CD4-positive, CD25-positive, alpha-beta regulatory T cell (primary cell): ENCODE measurements around the gene MAP2K4. TPM values are rescaled to one million over a fixed set of nuclear protein-coding genes. Genes with fewer than 3 reads are reported as not detected.

Source experiments
- ATAC-seq, 2 donors: fragments of 150-1000 bp; cut with Tn5 transposase; one replicate each; pipeline ENCODE4 v1.10.0; 2021; ENCODE audit warnings: low read depth in 2 of 2, moderate number of reproducible peaks in 2 of 2, moderate library complexity in 1 of 2
- DNase-seq, 3 donors: peaks; one replicate each; pipeline versions ENCODE4 v3.0.0 to v3.0.0-alpha.2; 2012 to 2022; ENCODE audit warnings: mixed read lengths in 1 of 3
- H3K27ac ChIP-seq: one replicate; pipeline ENCODE4 v1.7.0; 2013; ENCODE audit warnings: mild to moderate bottlenecking, low read length; ENCODE audit not compliant: insufficient read depth, poor library complexity, severe bottlenecking
- H3K27me3 ChIP-seq: one replicate; pipeline ENCODE4 v1.7.0; 2013; ENCODE audit warnings: low read length; ENCODE audit not compliant: control insufficient read depth, insufficient read depth
- H3K36me3 ChIP-seq: one replicate; pipeline ENCODE4 v1.7.0; 2013; ENCODE audit warnings: mild to moderate bottlenecking, low read length, moderate library complexity; ENCODE audit not compliant: control insufficient read depth, insufficient read depth
- H3K4me1 ChIP-seq: 2 replicates; pipeline ENCODE4 v1.7.0; 2013; ENCODE audit warnings: mild to moderate bottlenecking, low read length; ENCODE audit not compliant: insufficient read depth, control insufficient read depth, poor library complexity, severe bottlenecking
- H3K4me3 ChIP-seq: one replicate; pipeline ENCODE4 v1.7.0; 2013; ENCODE audit warnings: low read depth, mild to moderate bottlenecking, low read length, moderate library complexity
- H3K9me3 ChIP-seq, 2 experiments: 1 replicate in 1 of 2; 2 replicates in 1 of 2; pipeline ENCODE4 v1.7.0; 2013; ENCODE audit warnings: low read length in 2 of 2, mild to moderate bottlenecking in 1 of 2, moderate library complexity in 1 of 2; ENCODE audit not compliant: control insufficient read depth in 2 of 2
- H3K27ac Mint-ChIP-seq, 3 donors: one replicate each; pipeline ENCODE4 v1.8.0; 2020 to 2022; ENCODE audit warnings: mild to moderate bottlenecking in 3 of 3, mixed read lengths in 3 of 3, moderate library complexity in 2 of 3
- H3K27me3 Mint-ChIP-seq: one replicate; pipeline ENCODE4 v1.8.0; 2022; ENCODE audit warnings: mild to moderate bottlenecking, mixed read lengths
- H3K36me3 Mint-ChIP-seq: one replicate; pipeline ENCODE4 v1.8.0; 2020; ENCODE audit warnings: mixed read lengths
- H3K4me1 Mint-ChIP-seq, 4 donors: one replicate each; pipeline ENCODE4 v1.8.0; 2020 to 2022; ENCODE audit warnings: mixed read lengths in 4 of 4, mild to moderate bottlenecking in 1 of 4
- H3K4me3 Mint-ChIP-seq, 4 donors: one replicate each; pipeline ENCODE4 v1.8.0; 2020 to 2022; ENCODE audit warnings: mild to moderate bottlenecking in 4 of 4, mixed read lengths in 4 of 4, moderate library complexity in 3 of 4
- H3K9me3 Mint-ChIP-seq, 7 donors: one replicate each; pipeline ENCODE4 v1.8.0; 2020 to 2022; ENCODE audit warnings: mixed read lengths in 7 of 7, mild to moderate bottlenecking in 3 of 7, moderate library complexity in 2 of 7
- polyA plus RNA-seq, 4 donors: library from polyadenylated mRNA; unstranded; fragments of 300-500 nt; fragmentation: Illumina TruSeq; gene quantifications; one replicate each; pipeline ENCODE4 v1.2.3, GENCODE V29; 2021
- total RNA-seq: library from RNA; stranded (reverse); gene quantifications from one replicate; pipeline ENCODE4 v1.2.3, GENCODE V29; 2022

The MAP2K4 gene
- total and polyA plus RNA-seq, 5 donors from 2014 or later, result 25.1 to 30.6 (median 26.1) TPM

DNA sequence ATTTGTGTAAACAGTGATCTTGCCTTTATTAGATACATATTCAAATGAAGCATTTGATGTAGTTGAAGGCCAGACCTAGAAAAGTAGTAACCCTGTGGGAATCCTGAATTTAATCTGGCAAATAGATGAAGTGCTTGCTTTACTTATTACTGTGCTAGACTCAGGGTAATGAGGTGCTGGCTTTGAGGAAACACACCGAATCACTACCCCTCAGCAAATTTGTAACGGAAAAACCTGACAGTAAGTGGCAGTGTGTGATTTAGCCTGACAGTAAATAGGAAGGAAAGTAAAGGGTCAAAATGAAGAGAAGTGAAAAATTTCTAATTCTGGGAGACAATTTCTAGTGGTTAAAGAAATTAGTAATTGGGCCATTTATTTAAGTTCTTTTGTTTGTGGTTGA, 90.2 kb downstream of the MAP2K4 start:
- peaks cover 0 to 4% (median 0%) of the 10 kb centered on the region in 7 donors for H3K9me3 Mint-ChIP-seq
- no peak for DNase-seq
- H3K27me3 Mint-ChIP-seq, result no peaks in the 10 kb centered on the region
- Histone ChIP-seq H3K27ac (no peak overlapping the region), H3K4me3 (no peak overlapping the region), H3K4me1 (no peaks in the 10 kb centered on the region), H3K9me3 (no peaks in the 10 kb centered on the region), H3K36me3 (peaks cover 40% of the 10 kb centered on the region), H3K27me3 (no peaks in the 10 kb centered on the region)
- no peak overlapping the region for H3K27ac Mint-ChIP-seq
- H3K4me3 Mint-ChIP-seq, result no peak overlapping the region
- peaks cover 0 to 8% (median 5%) of the 10 kb centered on the region in 4 donors for H3K4me1 Mint-ChIP-seq
- no peak for ATAC-seq
- H3K36me3 Mint-ChIP-seq, result peaks cover 47% of the 10 kb centered on the region

- H3K36me3 ChIP-seq, result peaks cover 57% of the 10 kb centered on the region
- no peak for ATAC-seq
- Mint-ChIP-seq H3K36me3 (peaks cover 62% of the 10 kb centered on the region), H3K4me3 (no peak overlapping the region), H3K9me3 (peaks cover 0 to 4% (median 0%) of the 10 kb centered on the region in 7 donors), H3K27me3 (no peaks in the 10 kb centered on the region), H3K4me1 (peaks cover 0 to 2% (median 0%) of the 10 kb centered on the region in 4 donors), H3K27ac (no peak overlapping the region)
- H3K4me3 ChIP-seq, result no peak overlapping the region
- no peaks in the 10 kb centered on the region for H3K27me3 ChIP-seq
- H3K27ac ChIP-seq, result no peak overlapping the region
- DNase-seq, result no peak
- H3K4me1 ChIP-seq, result no peaks in the 10 kb centered on the region
- no peaks in the 10 kb centered on the region for H3K9me3 ChIP-seq
These were observed 92.5 kb downstream of the MAP2K4 start for GRCh38 chr17:12113156-12113555.

DNA sequence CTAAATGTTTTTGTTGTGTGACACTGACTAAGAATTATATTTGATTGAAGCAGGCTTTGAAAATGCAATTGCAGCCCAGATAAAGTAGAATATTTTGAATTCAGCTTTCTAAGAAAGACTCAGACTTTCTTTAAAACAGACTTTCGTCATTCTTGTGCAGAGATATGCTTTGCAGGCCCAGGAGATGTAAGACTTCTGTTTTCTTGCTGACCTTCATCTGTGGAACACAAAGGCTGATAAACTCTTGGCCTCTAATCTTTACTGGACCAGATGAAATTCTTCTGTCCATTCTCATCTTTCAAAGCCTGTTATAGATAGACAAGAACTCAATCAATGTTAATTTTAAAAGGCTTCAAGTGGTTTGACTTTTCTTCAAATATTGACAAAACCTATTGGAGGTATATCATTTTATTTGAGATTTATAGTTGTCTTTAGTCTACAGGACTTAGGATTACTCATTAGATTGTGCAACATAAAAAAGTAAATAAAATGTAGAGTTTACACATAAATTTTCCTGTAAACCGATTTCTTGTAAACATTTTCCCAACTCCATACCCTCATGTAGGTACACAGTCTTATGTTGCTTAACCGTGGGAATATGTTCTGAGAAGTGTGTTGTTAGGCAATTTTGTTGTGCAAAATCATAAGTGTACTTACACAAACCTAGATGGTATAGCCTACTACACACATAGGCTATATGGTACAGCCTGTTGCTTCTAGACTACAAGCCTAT, 94.2 kb downstream of the MAP2K4 start:
- H3K4me1 ChIP-seq, result no peaks in the 10 kb centered on the region
- peaks cover 0 to 4% (median 0%) of the 10 kb centered on the region in 7 donors for H3K9me3 Mint-ChIP-seq
- no peak overlapping the region for H3K4me3 ChIP-seq
- H3K36me3 Mint-ChIP-seq, result peaks cover 67% of the 10 kb centered on the region
- no peak overlapping the region for H3K27ac Mint-ChIP-seq
- H3K27ac ChIP-seq, result no peak overlapping the region
- no peaks in the 10 kb centered on the region for H3K27me3 Mint-ChIP-seq
- H3K4me3 Mint-ChIP-seq, result no peak overlapping the region
- H3K4me1 Mint-ChIP-seq, result peaks cover 0 to 5% (median 0%) of the 10 kb centered on the region in 4 donors
- H3K36me3 ChIP-seq, result peaks cover 55% of the 10 kb centered on the region
- DNase-seq (no peak), ATAC-seq (no peak)
- H3K9me3 ChIP-seq, result no peaks in the 10 kb centered on the region
- H3K27me3 ChIP-seq, result no peaks in the 10 kb centered on the region

DNA sequence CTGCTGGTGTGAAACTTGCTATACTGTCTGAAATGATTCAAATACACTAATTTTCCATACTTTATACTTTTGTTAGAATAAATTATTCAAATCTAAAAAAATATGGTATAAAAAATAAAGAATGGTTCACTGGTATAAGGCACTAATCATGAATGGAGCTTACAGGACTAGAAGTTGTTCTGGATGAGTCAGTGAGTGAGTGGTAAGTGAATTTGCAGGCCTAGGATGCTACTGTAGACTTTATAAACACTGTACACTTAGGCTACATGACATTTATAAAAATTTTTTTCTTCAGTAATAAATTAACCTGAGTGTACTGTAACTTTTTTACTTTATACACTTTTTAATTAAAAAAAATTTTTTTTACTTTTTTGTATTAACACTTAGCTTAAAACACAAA, 95.5 kb downstream of the MAP2K4 start:
- Histone ChIP-seq H3K27ac (no peak overlapping the region), H3K9me3 (no peaks in the 10 kb centered on the region), H3K4me3 (no peak overlapping the region), H3K27me3 (no peaks in the 10 kb centered on the region), H3K4me1 (no peaks in the 10 kb centered on the region), H3K36me3 (peaks cover 50% of the 10 kb centered on the region)
- no peak overlapping the region for H3K4me3 Mint-ChIP-seq
- H3K36me3 Mint-ChIP-seq, result peaks cover 63% of the 10 kb centered on the region
- ATAC-seq (no peak), DNase-seq (no peak)
- no peak overlapping the region for H3K27ac Mint-ChIP-seq
- H3K9me3 Mint-ChIP-seq, result peaks cover 0 to 4% (median 0%) of the 10 kb centered on the region in 7 donors
- H3K27me3 Mint-ChIP-seq, result no peaks in the 10 kb centered on the region
- H3K4me1 Mint-ChIP-seq, result peaks cover 0 to 3% (median 0%) of the 10 kb centered on the region in 4 donors

GRCh38 chr17:12118617-12119016, 97.9 kb downstream of the MAP2K4 start:
- H3K36me3 Mint-ChIP-seq, result peaks cover 47% of the 10 kb centered on the region
- H3K27ac Mint-ChIP-seq, result no peak overlapping the region
- ATAC-seq, result no peak

DNA sequence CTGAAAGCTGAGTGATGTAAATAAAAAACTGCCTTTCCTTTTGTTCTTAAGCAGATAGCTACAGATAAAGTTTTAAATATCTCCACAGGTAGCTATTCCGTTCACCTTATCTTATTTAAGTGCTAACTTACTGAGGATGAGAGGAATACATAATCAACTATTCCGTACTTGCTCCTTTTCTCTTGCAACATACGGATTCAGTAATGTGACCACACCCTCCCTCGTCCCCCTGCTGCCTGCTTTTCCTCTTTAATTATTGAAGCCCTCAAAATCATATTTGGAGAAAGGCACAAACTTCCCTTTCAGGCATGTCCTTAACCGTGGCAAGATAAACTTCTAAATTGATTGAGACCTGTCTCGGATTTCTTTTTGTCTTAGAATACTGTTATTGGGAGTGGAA, 101.4 kb downstream of the MAP2K4 start:
- Histone ChIP-seq H3K4me1 (no peaks in the 10 kb centered on the region), H3K27ac (no peak overlapping the region), H3K36me3 (peaks cover 37% of the 10 kb centered on the region), H3K4me3 (no peak overlapping the region), H3K9me3 (no peaks in the 10 kb centered on the region), H3K27me3 (no peaks in the 10 kb centered on the region)
- peaks cover 52% of the 10 kb centered on the region for H3K36me3 Mint-ChIP-seq
- DNase-seq (no peak), ATAC-seq (no peak)
- peaks cover 0 to 11% (median 5%) of the 10 kb centered on the region in 4 donors for H3K4me1 Mint-ChIP-seq
- H3K4me3 Mint-ChIP-seq, result no peak overlapping the region
- peaks cover 0 to 3% (median 0%) of the 10 kb centered on the region in 7 donors for H3K9me3 Mint-ChIP-seq
- H3K27ac Mint-ChIP-seq, result no peak overlapping the region
- H3K27me3 Mint-ChIP-seq, result no peaks in the 10 kb centered on the region

More at GRCh38 chr17:12118617-12119016, 97.9 kb downstream of the MAP2K4 start:
- peaks cover 0 to 4% (median 0%) of the 10 kb centered on the region in 7 donors for H3K9me3 Mint-ChIP-seq
- no peak for DNase-seq
- Histone ChIP-seq H3K27me3 (no peaks in the 10 kb centered on the region), H3K4me1 (no peaks in the 10 kb centered on the region), H3K4me3 (no peak overlapping the region), H3K27ac (no peak overlapping the region), H3K9me3 (no peaks in the 10 kb centered on the region), H3K36me3 (peaks cover 44% of the 10 kb centered on the region)
- no peak overlapping the region for H3K4me3 Mint-ChIP-seq
- H3K4me1 Mint-ChIP-seq, result peaks cover 0 to 11% (median 3%) of the 10 kb centered on the region in 4 donors
- H3K27me3 Mint-ChIP-seq, result no peaks in the 10 kb centered on the region

- Histone ChIP-seq H3K27ac (no peak overlapping the region), H3K4me3 (no peak overlapping the region), H3K9me3 (no peaks in the 10 kb centered on the region), H3K4me1 (no peaks in the 10 kb centered on the region), H3K36me3 (peaks cover 56% of the 10 kb centered on the region), H3K27me3 (no peaks in the 10 kb centered on the region)
- no peak for DNase-seq
- peaks cover 0 to 11% (median 6%) of the 10 kb centered on the region in 4 donors for H3K4me1 Mint-ChIP-seq
- peaks cover 0 to 3% (median 0%) of the 10 kb centered on the region in 7 donors for H3K9me3 Mint-ChIP-seq
- H3K4me3 Mint-ChIP-seq, result no peak overlapping the region
- peaks cover 68% of the 10 kb centered on the region for H3K36me3 Mint-ChIP-seq
- no peaks in the 10 kb centered on the region for H3K27me3 Mint-ChIP-seq
- H3K27ac Mint-ChIP-seq, result no peak overlapping the region
- no peak for ATAC-seq
These were observed 106.5 kb downstream of the MAP2K4 start for GRCh38 chr17:12127177-12127576.

- Histone ChIP-seq H3K27ac (no peak overlapping the region), H3K9me3 (no peaks in the 10 kb centered on the region), H3K4me3 (no peak overlapping the region), H3K4me1 (no peaks in the 10 kb centered on the region), H3K36me3 (peaks cover 56% of the 10 kb centered on the region), H3K27me3 (no peaks in the 10 kb centered on the region)
- Mint-ChIP-seq H3K27me3 (no peaks in the 10 kb centered on the region), H3K9me3 (peaks cover 0 to 3% (median 0%) of the 10 kb centered on the region in 7 donors), H3K4me1 (peaks cover 0 to 7% (median 6%) of the 10 kb centered on the region in 4 donors), H3K4me3 (no peak overlapping the region), H3K36me3 (peaks cover 72% of the 10 kb centered on the region), H3K27ac (no peak overlapping the region)
- DNase-seq (no peak), ATAC-seq (no peak)
These were observed 107.0 kb downstream of the MAP2K4 start for GRCh38 chr17:12127667-12128066.
